Measurements from ENCODE around the gene PHB1. TPM values are rescaled to one million over a fixed set of nuclear protein-coding genes. Genes with fewer than 3 reads are reported as not detected.

PHB1 gene
- total RNA-seq, 4 donors from 2014 or later: 83.5 to 114 (median 90.4) TPM

GRCh38 chr17:49440581-49440980 is 25.9 kb upstream of the PHB1 start:
- Histone ChIP-seq H3K4me1 (peaks cover 0 to 38% (median 5%) of the 10 kb centered on the region in 4 donors), H3K27ac (no peak overlapping the region), H3K36me3 (no peaks in the 10 kb centered on the region), H3K27me3 (no peaks in the 10 kb centered on the region), H3K4me3 (no peak overlapping the region), H3K9me3 (no peaks in the 10 kb centered on the region)
- TF ChIP-seq EP300 (IDR thresholded peaks at IDR 0.05) (no peak), POLR2A (IDR thresholded peaks at IDR 0.05) (no peak)
- TF ChIP-seq, protein P1, sequence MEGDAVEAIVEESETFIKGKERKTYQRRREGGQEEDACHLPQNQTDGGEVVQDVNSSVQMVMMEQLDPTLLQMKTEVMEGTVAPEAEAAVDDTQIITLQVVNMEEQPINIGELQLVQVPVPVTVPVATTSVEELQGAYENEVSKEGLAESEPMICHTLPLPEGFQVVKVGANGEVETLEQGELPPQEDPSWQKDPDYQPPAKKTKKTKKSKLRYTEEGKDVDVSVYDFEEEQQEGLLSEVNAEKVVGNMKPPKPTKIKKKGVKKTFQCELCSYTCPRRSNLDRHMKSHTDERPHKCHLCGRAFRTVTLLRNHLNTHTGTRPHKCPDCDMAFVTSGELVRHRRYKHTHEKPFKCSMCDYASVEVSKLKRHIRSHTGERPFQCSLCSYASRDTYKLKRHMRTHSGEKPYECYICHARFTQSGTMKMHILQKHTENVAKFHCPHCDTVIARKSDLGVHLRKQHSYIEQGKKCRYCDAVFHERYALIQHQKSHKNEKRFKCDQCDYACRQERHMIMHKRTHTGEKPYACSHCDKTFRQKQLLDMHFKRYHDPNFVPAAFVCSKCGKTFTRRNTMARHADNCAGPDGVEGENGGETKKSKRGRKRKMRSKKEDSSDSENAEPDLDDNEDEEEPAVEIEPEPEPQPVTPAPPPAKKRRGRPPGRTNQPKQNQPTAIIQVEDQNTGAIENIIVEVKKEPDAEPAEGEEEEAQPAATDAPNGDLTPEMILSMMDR (IDR thresholded peaks at IDR 0.05): no peak
- DNase-seq (ENCODE audit: low spot score in 2 of 2): no peak
- WGBS, 2 donors: 92 to 100% methylated on average over 1 of the region's 1 CpG

- H3K36me3 ChIP-seq: no peaks in the 10 kb centered on the region
- 38 to 39% methylated on average over 9 of the region's 9 CpGs for WGBS, 2 donors
- no peak overlapping the region for H3K27ac ChIP-seq
- no peaks in the 10 kb centered on the region for H3K9me3 ChIP-seq
- TF ChIP-seq EP300 (IDR thresholded peaks at IDR 0.05): no peak
- TF ChIP-seq POLR2A (IDR thresholded peaks at IDR 0.05): no peak
- H3K4me3 ChIP-seq: no peak overlapping the region
- peaks cover 0 to 44% (median 8%) of the 10 kb centered on the region in 4 donors for H3K4me1 ChIP-seq
- no peaks in the 10 kb centered on the region for H3K27me3 ChIP-seq
- no peak for DNase-seq (ENCODE audit: low spot score in 2 of 2)
Measured at GRCh38 chr17:49439673-49440571, 25.2 kb upstream of the PHB1 start.

DNA sequence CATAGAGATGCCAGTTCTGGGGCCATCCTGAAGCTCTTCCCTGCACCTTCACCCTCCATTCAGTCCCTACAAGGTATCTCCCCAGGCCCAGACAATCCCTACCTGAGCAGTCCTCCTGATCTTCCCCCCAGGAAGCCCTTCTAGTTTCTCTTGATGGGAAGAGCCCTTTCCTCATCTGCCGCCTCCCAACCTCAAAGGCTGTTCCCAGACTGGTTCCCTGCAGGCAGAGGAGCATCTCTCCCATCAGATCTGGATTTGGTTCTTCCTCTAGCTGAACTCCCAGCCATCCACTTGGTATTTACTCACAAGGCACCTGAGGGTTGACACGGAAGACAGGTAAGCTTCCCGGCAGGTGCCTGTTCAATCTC is 24.6 kb upstream of the PHB1 start:
- no peak for TF ChIP-seq POLR2A (IDR thresholded peaks at IDR 0.05)
- no peak for DNase-seq (ENCODE audit: low spot score in 2 of 2)
- Histone ChIP-seq H3K36me3 (no peaks in the 10 kb centered on the region), H3K4me3 (no peak overlapping the region), H3K27me3 (no peaks in the 10 kb centered on the region), H3K9me3 (no peaks in the 10 kb centered on the region), H3K27ac (peak overlapping the region in 2 of 4 donors; percentile 55 to 75), H3K4me1 (peaks cover 0 to 47% (median 8%) of the 10 kb centered on the region in 4 donors)
- WGBS, 2 donors: 77 to 92% methylated on average over 3 of the region's 3 CpGs

- no peak for TF ChIP-seq EP300 (IDR thresholded peaks at IDR 0.05)
- TF ChIP-seq, protein P1 (IDR thresholded peaks at IDR 0.05): no peak
- TF ChIP-seq POLR2A (IDR thresholded peaks at IDR 0.05): no peak
- peak overlapping the region in 2 of 4 donors; percentile 55 to 75 for H3K27ac ChIP-seq
- no peaks in the 10 kb centered on the region for H3K36me3 ChIP-seq
- no peaks in the 10 kb centered on the region for H3K9me3 ChIP-seq
- H3K27me3 ChIP-seq: no peaks in the 10 kb centered on the region
- peaks cover 0 to 47% (median 8%) of the 10 kb centered on the region in 4 donors for H3K4me1 ChIP-seq
- H3K4me3 ChIP-seq: no peak overlapping the region
- 14 to 29% methylated on average over 30 of the region's 30 CpGs for WGBS, 2 donors
- DNase-seq (ENCODE audit: low spot score in 2 of 2): no peak
Measured at GRCh38 chr17:49438436-49439278, 24.0 kb upstream of the PHB1 start.

- H3K27ac ChIP-seq: peak overlapping the region in 2 of 4 donors; percentile 54 to 55
- WGBS, 2 donors: 70 to 71% methylated on average over 7 of the region's 7 CpGs
- DNase-seq (ENCODE audit: low spot score in 2 of 2): no peak
Measured at GRCh38 chr17:49437696-49438435, 23.2 kb upstream of the PHB1 start.

More at GRCh38 chr17:49437696-49438435, 23.2 kb upstream of the PHB1 start:
- peaks cover 0 to 47% (median 8%) of the 10 kb centered on the region in 4 donors for H3K4me1 ChIP-seq
- no peaks in the 10 kb centered on the region for H3K9me3 ChIP-seq
- H3K36me3 ChIP-seq: no peaks in the 10 kb centered on the region
- TF ChIP-seq POLR2A (IDR thresholded peaks at IDR 0.05): no peak
- TF ChIP-seq, protein P1 (IDR thresholded peaks at IDR 0.05): no peak
- TF ChIP-seq EP300 (IDR thresholded peaks at IDR 0.05): no peak
- no peak overlapping the region for H3K4me3 ChIP-seq
- H3K27me3 ChIP-seq: no peaks in the 10 kb centered on the region

Measured in tibial nerve (tissue), 4 donors.